HG03354 (cell line): Measurements from ENCODE around the gene OSBPL8.
"Not testable (repeated sequence)": the region's sequence is repeated elsewhere in the genome, so short reads cannot be mapped to it uniquely, and the experiment has no call there.

ENCODE experiments used
- ATAC-seq: cut with Tn5 transposase; IDR thresholded peaks from one replicate; pipeline ENCODE4 v1.9.1; 2021; ENCODE audit warnings: mild to moderate bottlenecking; ENCODE audit not compliant: unreplicated experiment, poor library complexity, severe bottlenecking

OSBPL8 gene

GRCh38 chr12:76319595-76320319, 239.8 kb downstream of the OSBPL8 start:
- not testable (repeated sequence) for ATAC-seq

- no peak for ATAC-seq
These were observed 240.6 kb downstream of the OSBPL8 start for GRCh38 chr12:76318773-76319594.

DNA sequence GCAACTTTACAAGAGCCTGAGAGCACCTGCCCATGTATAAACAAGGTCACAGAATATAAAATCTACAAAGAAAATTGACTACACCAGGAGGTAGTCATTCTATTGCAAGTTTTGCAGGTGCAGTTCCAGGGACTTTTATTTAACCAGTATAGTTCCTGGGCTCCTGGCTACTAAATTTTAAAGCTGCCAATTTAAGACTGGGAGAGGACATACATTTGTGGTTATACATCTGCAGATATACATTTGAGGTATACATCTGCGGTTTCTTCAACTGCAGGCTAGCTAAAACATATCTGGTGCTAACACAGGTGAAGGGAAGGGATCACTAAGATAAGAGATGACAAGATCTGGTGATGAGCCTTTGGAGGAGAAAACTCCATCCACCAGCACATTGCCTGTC, 241.6 kb downstream of the OSBPL8 start:
- no peak for ATAC-seq

DNA sequence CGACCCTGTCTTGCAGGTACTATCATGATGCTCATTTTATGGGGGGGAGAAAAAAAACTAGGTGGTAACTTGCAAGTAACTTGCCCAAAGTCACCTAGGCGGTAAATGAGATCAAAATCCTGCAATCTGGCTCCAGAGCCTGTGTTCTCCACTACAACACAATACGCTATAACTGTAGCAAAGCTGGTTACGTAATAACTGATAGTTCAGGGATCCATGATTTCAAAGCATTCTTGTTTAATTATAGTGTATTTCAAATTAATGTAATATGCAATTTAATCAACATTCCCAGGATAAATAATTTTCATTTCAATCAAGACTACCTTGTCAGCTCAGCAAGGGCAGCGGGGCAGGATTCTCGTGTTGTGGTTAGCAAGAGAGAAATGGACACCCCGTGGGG, 243.1 kb downstream of the OSBPL8 start:
- ATAC-seq: no peak

- no peak for ATAC-seq
These were observed 246.3 kb downstream of the OSBPL8 start for GRCh38 chr12:76313299-76313698.

DNA sequence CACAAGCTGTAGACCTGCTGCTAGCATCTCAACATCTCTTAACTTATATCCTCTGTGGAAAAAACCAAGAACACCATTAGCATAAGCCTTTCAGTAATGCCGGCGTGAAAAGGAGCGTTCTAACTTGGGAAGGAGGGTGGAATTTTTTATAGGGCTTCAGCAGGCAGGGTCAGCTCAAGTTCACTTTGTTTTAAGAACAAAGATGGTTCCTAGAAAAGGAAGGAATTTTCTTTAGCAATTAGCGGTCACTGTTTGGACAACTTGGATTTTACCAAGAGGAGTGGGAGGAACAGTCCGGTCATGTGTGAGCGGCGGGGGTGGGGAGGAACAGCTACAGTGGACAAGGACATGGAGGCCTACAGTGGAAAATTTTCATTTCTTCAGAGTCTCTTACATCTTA, 247.3 kb downstream of the OSBPL8 start:
- no peak for ATAC-seq

DNA sequence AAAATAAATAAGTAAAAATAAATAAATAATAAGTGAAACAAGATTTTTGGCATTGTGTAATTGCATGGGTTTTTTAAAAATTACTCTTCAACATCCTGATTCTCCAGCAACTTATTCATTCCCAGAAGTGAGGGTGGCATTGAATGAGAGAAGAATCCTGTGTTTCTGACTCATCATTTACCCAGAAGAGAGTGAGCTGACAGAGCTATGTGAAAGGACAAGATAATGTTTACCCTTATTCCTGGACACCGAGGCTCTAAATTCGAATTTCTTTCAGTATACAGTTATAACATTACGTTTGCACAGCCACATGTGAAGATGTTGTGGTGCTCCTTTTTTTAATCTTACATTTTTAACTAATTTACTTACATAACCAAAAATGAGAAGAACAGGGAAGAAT, 247.8 kb downstream of the OSBPL8 start:
- no peak for ATAC-seq

DNA sequence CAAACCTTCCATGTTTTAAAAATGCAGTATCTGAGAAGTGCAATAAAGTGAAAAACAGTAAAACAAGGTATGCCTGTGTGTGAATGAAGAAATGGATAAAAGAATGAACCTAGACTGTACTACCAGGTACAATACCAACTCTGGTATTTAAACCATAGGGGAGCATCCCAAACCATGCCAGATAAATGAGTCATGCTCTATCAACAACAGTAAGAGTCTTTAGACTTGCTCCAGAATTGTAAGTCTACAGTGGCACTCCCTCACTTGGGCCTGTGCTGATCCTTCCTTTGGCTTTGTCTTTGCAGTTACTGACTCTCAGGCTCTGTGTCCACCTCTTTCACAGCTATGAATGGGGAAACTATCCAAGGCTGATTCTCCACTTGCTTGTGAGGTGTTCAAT, 249.5 kb downstream of the OSBPL8 start:
- no peak for ATAC-seq

GRCh38 chr12:76308866-76309265, 250.7 kb downstream of the OSBPL8 start:
- ATAC-seq: no peak

DNA sequence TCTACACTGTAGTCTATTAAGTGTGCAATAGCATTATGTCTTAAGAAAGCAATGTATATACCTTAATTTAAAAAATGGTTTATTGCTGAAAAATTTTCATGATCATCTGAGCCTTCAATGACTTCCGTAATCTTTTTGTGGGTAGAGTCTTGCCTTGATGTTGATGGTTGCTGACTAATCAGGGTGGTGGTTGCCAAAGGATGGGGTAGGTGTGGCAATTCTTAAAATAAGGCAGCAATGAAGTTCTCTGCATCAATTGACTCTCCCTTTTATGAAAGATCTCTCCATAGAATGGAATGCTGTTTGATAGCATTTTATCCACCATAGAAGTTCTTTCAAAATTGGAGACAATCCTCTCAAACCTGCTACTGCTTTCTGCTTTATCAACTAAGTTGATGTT, 252.5 kb downstream of the OSBPL8 start:
- ATAC-seq: no peak

GRCh38 chr12:76303989-76304460, 255.5 kb downstream of the OSBPL8 start:
- ATAC-seq: no peak

GRCh38 chr12:76303365-76303764, 256.2 kb downstream of the OSBPL8 start:
- no peak for ATAC-seq
